Measurements from ENCODE around the gene CCDC28B. TPM values are rescaled to one million over a fixed set of nuclear protein-coding genes. Genes with fewer than 3 reads are reported as not detected.

Gene CCDC28B
- total and polyA plus RNA-seq, 2 of the 13 experiments (the other 11 are each of a cell fraction or from before 2014, with no cell fraction given): 2.6 to 3.5 TPM

DNA sequence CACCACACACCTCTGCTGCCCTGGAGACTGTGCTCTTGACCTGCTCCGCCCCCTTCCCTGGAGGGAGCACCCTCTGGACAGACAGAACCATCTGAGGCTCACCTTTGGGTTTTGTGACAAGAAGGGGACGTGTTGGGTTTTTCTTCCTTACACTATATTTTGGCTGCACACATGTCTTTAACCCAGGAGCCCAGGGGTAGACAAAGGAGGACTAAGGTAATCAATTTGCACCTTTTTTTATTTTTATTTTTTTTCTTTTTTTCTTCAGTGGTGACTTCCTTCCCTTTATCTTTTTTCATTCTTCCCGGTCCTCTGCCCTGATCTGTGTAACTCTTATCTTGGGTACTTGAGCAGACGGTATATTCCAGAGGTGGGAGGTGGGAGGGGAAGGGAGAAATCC, 29.4 kb upstream of the CCDC28B start (continued):
- TF ChIP-seq HOMEZ (CRISPR knock-in tag; IDR thresholded peaks at IDR 0.05; ENCODE audit: low read depth): no peak
- no peak for TF ChIP-seq TCF7L2 (IDR thresholded peaks at IDR 0.05; ENCODE audit: low read depth, low read length)
- TF ChIP-seq, protein P1, sequence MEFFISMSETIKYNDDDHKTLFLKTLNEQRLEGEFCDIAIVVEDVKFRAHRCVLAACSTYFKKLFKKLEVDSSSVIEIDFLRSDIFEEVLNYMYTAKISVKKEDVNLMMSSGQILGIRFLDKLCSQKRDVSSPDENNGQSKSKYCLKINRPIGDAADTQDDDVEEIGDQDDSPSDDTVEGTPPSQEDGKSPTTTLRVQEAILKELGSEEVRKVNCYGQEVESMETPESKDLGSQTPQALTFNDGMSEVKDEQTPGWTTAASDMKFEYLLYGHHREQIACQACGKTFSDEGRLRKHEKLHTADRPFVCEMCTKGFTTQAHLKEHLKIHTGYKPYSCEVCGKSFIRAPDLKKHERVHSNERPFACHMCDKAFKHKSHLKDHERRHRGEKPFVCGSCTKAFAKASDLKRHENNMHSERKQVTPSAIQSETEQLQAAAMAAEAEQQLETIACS (CRISPR knock-in tag; IDR thresholded peaks at IDR 0.05): no peak

DNA sequence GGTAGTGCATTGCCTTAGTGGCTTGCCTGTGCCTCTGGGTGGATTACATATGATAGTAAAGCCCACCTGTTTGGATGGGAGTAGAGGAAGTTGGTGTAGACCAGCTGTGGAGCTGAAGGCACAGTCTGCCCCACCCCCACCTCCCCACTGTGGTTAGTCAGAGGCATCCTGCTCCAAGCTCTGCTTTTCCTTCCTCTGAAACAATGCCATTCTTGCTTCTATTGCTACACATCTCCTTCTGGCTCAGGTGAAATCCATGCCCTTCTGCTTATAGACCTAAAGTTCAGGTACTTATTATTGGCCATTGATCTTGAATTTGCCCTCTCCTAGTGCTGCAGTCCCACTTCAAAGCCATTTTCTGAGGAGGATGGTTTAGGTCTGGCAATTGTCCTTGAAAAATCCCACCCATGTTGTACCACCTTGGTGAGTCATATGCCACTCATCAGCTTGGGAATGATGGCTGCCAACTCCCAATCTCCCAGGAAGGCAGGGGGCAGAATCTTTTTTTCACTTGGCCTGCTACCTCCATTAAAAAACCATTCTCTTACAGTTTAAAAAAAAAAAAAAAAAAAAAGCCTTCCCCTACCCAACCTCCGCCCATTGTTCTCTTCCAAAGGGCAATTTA, 27.7 kb upstream of the CCDC28B start:
- H3K4me3 ChIP-seq (replicated peaks in 1 of 3; ENCODE audit: insufficient read depth in 1 of 3, low read depth in 2 of 3, low read length in 3 of 3): no peak overlapping the region
- no peaks in the 10 kb centered on the region for H3K79me2 ChIP-seq (ENCODE audit: insufficient read depth, low read length)
- no peaks in the 10 kb centered on the region for H3K9me3 ChIP-seq (ENCODE audit: low read length)
- H3K27ac ChIP-seq (ENCODE audit: extremely low read length, insufficient read depth, low read length): no peak overlapping the region
- ChIA-PET POLR2A (interaction anchor here (0.6 kb wide), 1 partner anchor 119 kb away, joined by 3 read pairs; the partner anchor contains the start of gene HDAC1), CTCF (ENCODE audit: low intra/inter-chr PET ratio, low total read pairs) (no interaction called here)
- peaks cover 20 to 49% of the 10 kb centered on the region in 2 experiments for H3K36me3 ChIP-seq (replicated peaks in 1 of 2; ENCODE audit: control insufficient read depth in 1 of 2, insufficient read depth in 2 of 2, low read length in 2 of 2)
- no peak overlapping the region for H3K9ac ChIP-seq (ENCODE audit: insufficient read depth, low read depth, low read length)
- in situ Hi-C loops (cut with HindIII; ENCODE audit: extremely low pct_ligation_motif_present, low pct_unique_long_range_greater_than_20kb) (no loop called here), intact Hi-C loops (cut with micrococcal nuclease; ENCODE audit: unreplicated experiment) (no loop called here)
- no TSS peak for BruUV-seq (replicated peaks)
- TF ChIP-seq DMAP1 (CRISPR knock-in tag; IDR thresholded peaks at IDR 0.05): no peak
- no peak for TF ChIP-seq MAZ (IDR thresholded peaks at IDR 0.05; ENCODE audit: borderline replicate concordance, low read depth, low read length)
- TF ChIP-seq MAZ (CRISPR knock-in tag; IDR thresholded peaks at IDR 0.05; ENCODE audit: low read depth): no peak
- WGBS (ENCODE audit: low lambda C conversion rate): 97% methylated on average over 1 of the region's 1 CpG
- H2AFZ ChIP-seq (ENCODE audit: low read length): no peak overlapping the region
- DNase-seq (ENCODE audit: low spot score) (no peak), FAIRE-seq (no peak), ATAC-seq (no peak)
- H3K27me3 ChIP-seq (ENCODE audit: control insufficient read depth in 1 of 2, insufficient read depth in 2 of 2, low read length in 2 of 2): no peaks in the 10 kb centered on the region
- H3K4me2 ChIP-seq (ENCODE audit: low read depth, low read length): no peak overlapping the region
- H3K4me1 ChIP-seq (ENCODE audit: insufficient read depth, low read length): peaks cover 10% of the 10 kb centered on the region
- H4K20me1 ChIP-seq (ENCODE audit: insufficient read depth, low read length): no peaks in the 10 kb centered on the region
